Body of pancreas (tissue), 4 donors: ENCODE results near the gene CD79A.

Experiments
- CTCF ChIP-seq, 7 experiments: fragments of 450-650 bp in 4 of 7; fragments of 200-600 bp in 3 of 7; sonication (generic) in 3 of 7; IDR thresholded peaks; one replicate each; pipeline ENCODE4 v1.5.1; 2016 to 2019; ENCODE audit warnings: antibody characterized with exemption in 7 of 7
- POLR2A ChIP-seq, 3 donors: fragments of 450-650 bp; IDR thresholded peaks; one replicate each; pipeline ENCODE4 v1.6.1; 2016; ENCODE audit warnings: antibody characterized with exemption in 3 of 3, mild to moderate bottlenecking in 2 of 3

GRCh38 chr19:41915776-41916414 lies 38.8 kb downstream of the CD79A start:
- no peak for TF ChIP-seq CTCF (IDR thresholded peaks at IDR 0.05)
- TF ChIP-seq POLR2A (IDR thresholded peaks at IDR 0.05): no peak
